K562 (cell line): ENCODE data around the gene SIRT5. TPM values are rescaled to one million over a fixed set of nuclear protein-coding genes. Genes with fewer than 3 reads are reported as not detected.

ENCODE experiments used
- ATF2 ChIP-seq: sonication (generic); formaldehyde crosslinking; IDR thresholded peaks from 2 replicates; pipeline ENCODE4 v1.8.1; 2022; ENCODE audit warnings: missing genetic modification reagents
- CAMTA2 ChIP-seq: fragments of 250-450 bp; sonication (Bioruptor Pico); conservative IDR thresholded peaks from 2 replicates; pipeline ENCODE4 v1.5.1; 2022
- KDM2B ChIP-seq: fragments of 250-450 bp; sonication (Bioruptor Pico); IDR thresholded peaks from 2 replicates; pipeline ENCODE4 v1.8.0; 2021; ENCODE audit warnings: mild to moderate bottlenecking, moderate library complexity
- KLF6 ChIP-seq: fragments of 250-450 bp; sonication (Bioruptor Pico); IDR thresholded peaks from 2 replicates; pipeline ENCODE4 v1.4.0; 2020; ENCODE audit warnings: mild to moderate bottlenecking, moderate library complexity, borderline replicate concordance
- SMARCB1 ChIP-seq: IDR thresholded peaks from 2 replicates; pipeline ENCODE4 v1.6.1; 2011; ENCODE audit warnings: improper control_type of control experiment, low read depth; ENCODE audit not compliant: insufficient read length
- SMC3 ChIP-seq: conservative IDR thresholded peaks from 2 replicates; pipeline ENCODE4 v1.6.1; 2011; ENCODE audit warnings: low read depth, low read length, improper control_type of control experiment; ENCODE audit not compliant: insufficient read depth
- TFE3 ChIP-seq: fragments of 450-650 bp; formaldehyde crosslinking; IDR thresholded peaks from 2 replicates; pipeline ENCODE4 v1.4.0; 2020; ENCODE audit warnings: mild to moderate bottlenecking, mixed read lengths
- THAP12 ChIP-seq: fragments of 250-450 bp; sonication (Bioruptor Pico); IDR thresholded peaks from 2 replicates; pipeline ENCODE4 v1.9.0; 2021; ENCODE audit warnings: mild to moderate bottlenecking, inconsistent platforms
- THRB ChIP-seq: fragments of 450-650 bp; formaldehyde crosslinking; conservative IDR thresholded peaks from 2 replicates; pipeline ENCODE4 v1.4.0; 2022; ENCODE audit warnings: mild to moderate bottlenecking, missing genetic modification characterization
- TRIM28 ChIP-seq: fragments of 450-650 bp; IDR thresholded peaks from 2 replicates; pipeline ENCODE4 v1.6.1; 2017
- XRCC4 ChIP-seq: IDR thresholded peaks from one replicate; pipeline ENCODE4 v1.6.1; 2011; ENCODE audit not compliant: insufficient read depth, insufficient read length; ENCODE audit errors: extremely low read depth
- ZNF23 ChIP-seq: fragments of 250-450 bp; sonication (Bioruptor Pico); IDR thresholded peaks from 2 replicates; pipeline ENCODE4 v1.4.0; 2020; ENCODE audit warnings: mild to moderate bottlenecking
- polyA plus RNA-seq, 8 experiments: library from polyadenylated mRNA; depleted of rRNA in 4 of 8; stranded (reverse) in 5 of 8; unstranded in 3 of 8; fragments of >200 nt; fragmentation: Nextera tagmentation in 2 of 8; fragmentation: Illumina TruSeq in 1 of 8; extraction: Ambion mirVana in 2 of 8; extraction: Trizol in 1 of 8; gene quantifications; 2 replicates each; pipeline versions ENCODE4 v1.2.1 to v1.2.3, GENCODE V29; 2011 to 2014; ENCODE audit warnings: inconsistent platforms in 1 of 8, missing spikeins in 1 of 8
- total RNA-seq, 7 experiments: library from RNA; depleted of rRNA in 6 of 7; stranded (reverse); fragments of >200 nt in 6 of 7; fragmentation: Illumina TruSeq in 2 of 7; extraction: Trizol in 2 of 7; gene quantifications; 2 replicates each; pipeline versions ENCODE4 v1.2.1 to v1.2.3, GENCODE V29; 2011 to 2021; ENCODE audit warnings: low replicate concordance in 1 of 7

Gene SIRT5
- total and polyA plus RNA-seq, 9 of the 15 experiments (the other 6 are each of a cell fraction or from before 2014, with no cell fraction given), result 2.1 to 15.7 (median 11.4) TPM

GRCh38 chr6:13531956-13532355 is 42.4 kb upstream of the SIRT5 start (continued):
- TF ChIP-seq THAP12 (CRISPR knock-in tag), result no peak
- TF ChIP-seq THRB (CRISPR knock-in tag), result no peak
- no peak for TF ChIP-seq SMC3
- no peak for TF ChIP-seq SMARCB1
- TF ChIP-seq TFE3 (CRISPR knock-in tag), result no peak
- no peak for TF ChIP-seq CAMTA2 (CRISPR knock-in tag)
- TF ChIP-seq ZNF23 (CRISPR knock-in tag), result no peak
- no peak for TF ChIP-seq KDM2B (CRISPR knock-in tag)
- TF ChIP-seq XRCC4, result no peak
- TF ChIP-seq ATF2 (CRISPR knock-in tag), result no peak
- no peak for TF ChIP-seq TRIM28
- TF ChIP-seq KLF6 (CRISPR knock-in tag), result no peak
- TF ChIP-seq, all 486 proteins: peak for 0
